ENCODE results near the gene PHACTR4. TPM values are rescaled to one million over a fixed set of nuclear protein-coding genes. Genes with fewer than 3 reads are reported as not detected.

PHACTR4 gene
- 10 to 100 TPM; 23.7 to 24.5 TPM for total RNA-seq

GRCh38 chr1:28369371-28370238 lies at the start of gene PHACTR4:
Gene PHACTR4 (plus strand): TSS chr1:28369740. CDS start chr1:28407448, 37,708 bp downstream.

GRCh38 chr1:28505406-28506187 lies 136.1 kb downstream of the PHACTR4 start, which contains the start of gene RCC1:
Gene RCC1 (plus strand): TSS chr1:28506043. CDS start chr1:28529867, 23,824 bp downstream.

Other genes with a start within 250 kb of the PHACTR4 start
- gene PTAFR, start 193.1 kb upstream of the PHACTR4 start, total RNA-seq = under 1 TPM; 0.22 to 0.40 TPM
- 10 to 100 TPM; 99.0 to 99.6 TPM for gene DNAJC8, start 136.7 kb upstream of the PHACTR4 start, total RNA-seq
- gene ATP5IF1, start 133.6 kb upstream of the PHACTR4 start, total RNA-seq = 100 to 1,000 TPM; 174 to 176 TPM
- gene SESN2, start 110.2 kb upstream of the PHACTR4 start, total RNA-seq = 10 to 100 TPM; 11.6 to 12.3 TPM
- 10 to 100 TPM; 20.3 to 20.4 TPM for gene MED18, start 40.7 kb upstream of the PHACTR4 start, total RNA-seq
- 10 to 100 TPM; 60.6 to 62.1 TPM for gene RCC1, start 136.3 kb downstream of the PHACTR4 start, total RNA-seq
- 10 to 100 TPM; 54.8 to 56.8 TPM for gene TRNAU1AP, start 183.3 kb downstream of the PHACTR4 start, total RNA-seq
- gene RAB42, start 222.5 kb downstream of the PHACTR4 start, total RNA-seq = not detected